GM13976 (cell line): Measurements from ENCODE around the gene CDK18.

Experiments
- DNase-seq: peaks from one replicate; pipeline ENCODE4 v3.0.0; 2012; ENCODE audit warnings: low spot score
- CTCF ChIP-seq: IDR thresholded peaks from 2 replicates; pipeline ENCODE4 v1.5.1; 2012; ENCODE audit warnings: borderline replicate concordance, mild to moderate bottlenecking; ENCODE audit not compliant: insufficient read depth; ENCODE audit errors: extremely low read depth, missing control alignments, control extremely low read depth
- in situ Hi-C: fragments of 300-500 bp; cut with MboI; formaldehyde crosslinking; loops from one replicate; pipeline ENCODE4 v1.12.0; 2022; ENCODE audit warnings: low sequenced_read_pairs, mixed read lengths, inconsistent platforms; ENCODE audit not compliant: unreplicated experiment

Gene CDK18

GRCh38 chr1:205494115-205494514 lies 10.4 kb upstream of the CDK18 start:
- DNase-seq: no peak
- in situ Hi-C loops: no loop called here
- no peak for TF ChIP-seq CTCF

GRCh38 chr1:205495237-205495823 lies 9.1 kb upstream of the CDK18 start:
- in situ Hi-C loops: no loop called here
- no peak for DNase-seq
- no peak for TF ChIP-seq CTCF

GRCh38 chr1:205496661-205497060 lies 7.8 kb upstream of the CDK18 start:
- DNase-seq: no peak
- in situ Hi-C loops: no loop called here
- no peak for TF ChIP-seq CTCF

GRCh38 chr1:205497351-205497750 lies 7.1 kb upstream of the CDK18 start:
- no peak for DNase-seq
- TF ChIP-seq CTCF: no peak
- in situ Hi-C loops: no loop called here

GRCh38 chr1:205499789-205500188 lies 4.7 kb upstream of the CDK18 start:
- in situ Hi-C loops: no loop called here
- TF ChIP-seq CTCF: no peak
- no peak for DNase-seq

- in situ Hi-C loops: no loop called here
- DNase-seq: no peak
These were observed 3.9 kb upstream of the CDK18 start for GRCh38 chr1:205500240-205501233.

More at GRCh38 chr1:205500240-205501233, 3.9 kb upstream of the CDK18 start:
- TF ChIP-seq CTCF: no peak
